HG03442 (cell line): Measurements from ENCODE around the gene ZNF234.
"Not testable (repeated sequence)": the region's sequence is repeated elsewhere in the genome, so short reads cannot be mapped to it uniquely, and the experiment has no call there.

Experiments
- ATAC-seq: cut with Tn5 transposase; IDR thresholded peaks from one replicate; pipeline ENCODE4 v1.9.1; 2021; ENCODE audit warnings: mild to moderate bottlenecking, moderate library complexity; ENCODE audit not compliant: unreplicated experiment

Gene ZNF234

DNA sequence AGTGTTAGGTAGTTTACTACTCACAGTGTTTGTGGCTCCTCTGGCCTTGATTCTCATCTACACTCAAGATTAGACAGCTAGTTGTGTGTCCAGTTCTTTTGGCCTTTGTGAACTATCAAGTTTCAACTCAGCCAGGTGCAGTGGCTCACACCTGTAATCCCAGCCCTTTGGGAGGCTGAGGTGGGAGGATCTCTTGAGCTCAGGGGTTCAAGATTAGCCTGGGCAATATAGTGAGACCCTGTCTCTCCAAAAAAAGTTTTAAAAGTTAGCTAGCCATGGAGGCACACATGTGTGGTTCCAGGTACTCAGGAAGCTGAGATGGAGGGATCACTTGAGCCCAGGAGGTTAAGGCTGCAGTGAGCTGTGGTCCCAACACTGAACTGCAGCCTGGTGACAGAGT is 39.6 kb downstream of the ZNF234 start:
- ATAC-seq = no peak

DNA sequence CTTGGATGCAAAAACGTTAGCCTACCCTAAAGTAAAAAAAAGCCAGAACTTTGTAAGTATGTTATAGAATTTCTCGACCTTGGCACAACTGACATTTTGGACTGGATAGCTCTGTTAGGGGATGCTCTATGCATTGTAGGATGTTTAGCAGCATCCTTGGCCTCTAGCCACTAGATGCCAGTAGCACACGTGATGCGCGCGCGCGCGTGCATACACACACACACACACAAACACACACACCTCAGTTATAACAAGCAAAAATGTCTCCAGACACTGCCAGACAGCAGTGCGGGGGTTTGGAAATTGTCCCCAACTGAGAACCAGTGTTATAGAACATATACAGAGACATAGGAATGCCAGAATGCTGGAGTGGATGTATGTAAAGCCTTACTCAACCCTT is 40.8 kb downstream of the ZNF234 start:
- ATAC-seq = no peak

DNA sequence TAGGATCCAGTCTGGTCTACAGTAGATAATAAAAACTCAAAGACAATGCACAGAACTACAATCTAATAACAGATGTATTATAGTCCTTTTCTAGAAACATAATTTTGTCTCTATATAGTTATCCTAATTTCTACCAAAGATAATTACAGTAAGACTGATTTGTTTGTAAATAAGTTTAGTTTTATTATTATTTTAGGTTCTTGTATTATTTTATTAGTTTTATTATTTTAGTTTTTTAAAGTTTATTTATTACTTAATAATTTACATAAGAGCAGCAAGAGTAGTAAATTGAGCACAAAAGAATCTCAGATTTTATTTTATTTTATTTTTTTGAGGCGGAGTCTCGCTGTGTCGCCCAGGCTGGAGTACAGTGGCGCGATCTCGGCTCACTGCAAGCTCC is 48.7 kb downstream of the ZNF234 start:
- no peak for ATAC-seq

DNA sequence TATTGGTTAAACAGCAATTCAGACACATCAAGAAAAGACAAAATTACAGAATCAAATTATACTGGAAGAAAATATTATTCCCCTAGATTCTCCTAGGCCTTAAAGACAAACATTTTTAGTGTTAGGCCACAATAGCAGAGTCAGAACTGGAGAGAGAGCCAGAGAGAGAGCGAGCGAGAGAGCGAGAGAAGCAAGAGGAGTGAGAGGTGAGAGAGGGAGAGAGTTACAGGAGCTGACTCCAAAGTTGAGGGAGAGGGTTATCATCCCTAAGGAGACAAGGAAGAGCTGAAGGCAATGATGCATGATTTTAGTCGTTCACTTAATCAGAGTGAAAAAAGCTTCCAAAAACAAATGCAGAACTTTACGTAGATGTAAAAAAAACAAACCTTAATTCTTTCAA is 50.8 kb downstream of the ZNF234 start:
- no peak for ATAC-seq

DNA sequence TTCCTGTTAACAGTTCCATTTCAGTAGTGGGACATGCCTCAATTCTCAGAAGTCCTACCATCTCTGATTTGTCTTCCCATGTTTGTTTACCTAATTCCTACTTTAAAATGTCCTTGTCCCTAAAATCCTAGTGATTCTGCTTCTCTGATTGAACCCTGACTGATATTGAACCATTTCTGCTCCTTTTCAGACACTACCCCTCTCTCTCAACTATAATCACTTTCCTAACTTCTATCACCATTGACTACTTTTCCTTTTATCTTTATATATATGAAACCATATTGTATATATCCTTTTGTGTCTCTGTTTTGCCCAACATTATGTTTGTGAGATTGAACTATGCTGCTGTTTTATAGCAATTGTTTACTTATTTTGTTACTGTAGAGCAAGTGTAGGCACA is 55.4 kb downstream of the ZNF234 start:
- no peak for ATAC-seq

DNA sequence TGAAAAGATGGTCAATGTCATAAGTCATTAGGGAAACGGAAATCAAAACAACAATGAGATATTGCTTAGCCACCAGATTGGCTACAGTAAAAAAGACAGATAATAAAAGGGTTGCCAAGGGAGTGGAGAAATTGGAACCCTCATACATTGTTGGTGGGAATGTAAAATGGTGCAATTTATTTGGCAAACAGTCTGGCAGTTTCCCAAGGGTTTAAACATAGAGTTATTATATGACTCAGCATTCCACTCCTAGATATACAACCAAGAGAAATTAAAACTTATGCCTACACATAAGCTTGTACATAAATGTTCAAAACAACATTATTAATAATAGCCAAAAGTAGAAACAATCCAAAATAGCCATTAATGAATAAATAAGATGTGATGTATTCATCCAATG is 61.1 kb downstream of the ZNF234 start:
- no peak for ATAC-seq

DNA sequence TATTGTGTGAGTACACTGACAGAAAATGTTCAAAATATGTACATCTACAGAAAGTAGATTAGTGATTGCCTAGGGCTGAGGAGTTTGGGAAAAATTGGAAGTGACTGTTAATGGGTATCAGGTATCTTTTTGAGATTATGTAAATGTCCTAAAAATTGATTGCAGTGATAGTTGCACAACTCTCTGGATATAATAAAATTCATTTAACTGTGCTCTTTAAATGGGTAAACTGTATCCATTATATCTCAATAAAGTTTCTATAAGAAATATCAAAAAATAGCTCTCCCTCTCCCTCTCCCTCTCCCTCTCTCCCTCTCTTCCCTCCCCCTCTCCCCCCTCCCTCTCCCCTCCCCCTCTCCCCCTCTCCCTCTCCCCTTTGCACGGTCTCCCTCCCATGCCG is 61.6 kb downstream of the ZNF234 start:
- ATAC-seq = no peak

DNA sequence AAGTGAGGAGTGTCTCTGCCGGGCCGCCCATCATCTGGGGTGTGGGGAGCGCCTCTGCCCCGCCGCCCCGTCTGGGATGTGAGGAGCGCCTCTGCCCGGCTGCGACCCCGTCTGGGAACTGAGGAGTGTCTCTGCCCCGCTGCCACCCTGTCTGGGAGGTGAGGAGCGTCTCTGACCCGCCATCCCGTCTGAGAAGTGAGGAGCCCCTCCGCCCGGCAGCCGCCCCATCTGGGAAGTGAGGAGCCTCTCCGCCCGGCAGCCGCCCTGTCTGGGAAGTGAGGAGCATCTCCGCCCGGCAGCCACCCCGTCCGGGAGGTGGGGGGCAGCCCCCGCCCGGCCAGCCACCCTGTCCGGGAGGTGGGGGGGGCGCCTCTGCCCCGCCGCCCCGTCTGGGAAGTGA is 62.5 kb downstream of the ZNF234 start:
- ATAC-seq = not testable (repeated sequence)

DNA sequence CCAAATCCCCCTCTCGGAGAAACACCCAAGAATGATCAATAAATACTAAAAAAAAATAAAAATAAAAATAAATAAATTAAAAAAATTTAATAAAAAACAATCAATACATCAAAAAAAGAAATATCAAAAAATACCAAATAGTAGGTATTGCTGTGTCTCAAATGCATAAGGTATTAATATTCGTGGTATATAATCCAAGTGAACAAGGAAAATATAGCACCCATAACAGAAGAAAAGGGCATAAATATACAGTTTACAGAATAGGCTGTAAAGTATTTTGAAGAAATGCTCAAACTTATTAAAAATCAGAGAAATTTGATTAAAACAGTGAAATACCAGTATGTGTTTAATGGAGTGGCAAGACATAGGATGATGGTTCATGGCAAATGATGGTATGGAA is 63.4 kb downstream of the ZNF234 start:
- no peak for ATAC-seq

DNA sequence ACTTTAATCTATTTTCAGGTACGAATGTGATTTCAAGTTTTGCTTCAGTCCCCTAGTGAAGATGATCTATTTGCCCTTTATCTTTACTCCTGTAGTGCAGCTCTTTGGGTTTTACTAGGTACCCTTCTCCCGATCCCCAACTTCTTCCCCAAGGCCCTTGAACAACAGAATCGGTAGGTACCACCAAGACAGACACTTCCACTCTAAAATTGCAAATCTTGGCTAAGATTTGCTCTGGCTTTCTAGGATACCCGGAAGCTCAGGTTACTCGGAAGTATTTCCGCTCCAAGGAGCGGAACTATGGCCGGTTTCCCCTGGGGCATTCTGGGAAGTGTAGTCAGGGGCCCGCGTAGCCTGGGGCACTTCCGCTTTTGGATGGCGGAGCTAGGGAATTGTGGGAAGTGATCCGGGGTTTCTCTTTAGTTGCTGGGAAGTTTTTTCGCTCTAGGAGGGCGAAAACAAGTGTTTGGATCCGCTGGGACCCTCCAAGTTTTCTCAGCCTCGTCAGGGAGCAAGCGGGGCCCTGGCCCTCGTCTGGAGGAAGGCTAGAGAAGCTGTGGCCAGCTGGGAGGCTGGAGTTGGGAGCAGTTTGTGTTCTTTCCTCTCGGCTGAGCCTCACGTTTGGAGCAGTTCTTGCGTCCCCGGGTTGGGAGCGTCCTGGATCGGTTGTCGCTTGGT is 65.9 kb downstream of the ZNF234 start:
- ATAC-seq = peak; percentile 78
